Measurements from ENCODE around the gene SULT1A2. TPM values are rescaled to one million over a fixed set of nuclear protein-coding genes. Genes with fewer than 3 reads are reported as not detected.
A peak's percentile ranks its signal among the peaks of the same experiment; 100 is the strongest.

The SULT1A2 gene
- total and polyA plus RNA-seq, 2 of the 13 experiments (the other 11 are each of a cell fraction or from before 2014, with no cell fraction given) = 33.0 to 34.2 TPM

DNA sequence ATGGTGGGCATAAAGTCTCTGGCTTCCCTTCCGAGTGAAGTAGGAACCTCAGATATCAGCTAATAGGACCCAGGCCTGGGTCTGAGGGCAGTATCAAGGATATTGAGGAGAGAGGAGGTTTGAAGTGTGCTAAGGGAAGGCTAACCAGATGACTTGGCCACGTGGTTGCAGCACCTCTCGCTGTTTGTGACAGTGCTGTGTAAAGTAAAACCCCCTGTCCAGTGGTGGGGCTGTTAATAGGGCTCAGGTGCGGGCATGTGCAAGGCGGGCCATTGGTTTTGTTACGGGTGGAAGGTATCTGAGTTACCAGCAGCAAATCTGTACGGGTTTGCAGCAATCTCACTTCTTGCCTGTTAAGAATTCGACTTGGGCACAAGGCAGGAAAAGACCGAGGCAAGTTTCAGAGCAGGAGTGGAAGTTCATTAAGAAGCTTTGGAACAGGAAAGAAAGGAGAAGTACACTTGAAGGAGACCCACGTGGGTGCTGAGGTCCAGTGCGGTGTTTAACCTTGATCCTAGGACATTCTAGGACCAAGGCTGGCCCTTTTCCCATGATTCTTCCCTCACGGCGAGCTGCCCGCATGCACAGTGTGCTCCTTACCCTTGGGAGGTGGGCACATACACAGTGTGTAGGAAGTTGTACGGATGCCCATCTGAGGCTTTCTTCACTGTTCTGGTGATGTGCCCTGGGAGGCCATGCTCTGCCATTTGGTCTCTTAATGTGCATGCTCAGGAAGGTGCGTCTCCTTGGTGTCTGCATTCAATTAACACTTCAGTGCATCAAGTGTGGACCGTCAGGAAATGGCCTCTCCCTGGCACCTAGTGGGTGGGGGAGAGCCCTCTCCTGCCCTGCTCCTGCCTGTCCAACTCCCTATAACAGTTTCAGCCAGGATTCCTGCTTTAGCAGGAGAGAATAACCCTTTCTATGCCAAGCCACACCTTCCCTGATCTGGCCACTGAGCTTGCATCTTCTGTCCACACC lies 22.8 kb downstream of the SULT1A2 start:
- Histone ChIP-seq H3K9me3 (ENCODE audit: low read length) (no peaks in the 10 kb centered on the region), H3K4me2 (ENCODE audit: low read depth, low read length) (no peak overlapping the region), H3K27me3 (ENCODE audit: control insufficient read depth in 1 of 2, insufficient read depth in 2 of 2, low read length in 2 of 2) (no peaks in the 10 kb centered on the region), H2AFZ (ENCODE audit: low read length) (no peak overlapping the region), H4K20me1 (ENCODE audit: insufficient read depth, low read length) (no peaks in the 10 kb centered on the region), H3K27ac (ENCODE audit: extremely low read length, insufficient read depth, low read length) (no peak overlapping the region), H3K4me3 (replicated peaks in 1 of 3; ENCODE audit: insufficient read depth in 1 of 3, low read depth in 2 of 3, low read length in 3 of 3) (no peak overlapping the region), H3K79me2 (ENCODE audit: insufficient read depth, low read length) (no peaks in the 10 kb centered on the region), H3K4me1 (ENCODE audit: insufficient read depth, low read length) (no peaks in the 10 kb centered on the region), H3K36me3 (replicated peaks in 1 of 2; ENCODE audit: control insufficient read depth in 1 of 2, insufficient read depth in 2 of 2, low read length in 2 of 2) (peaks cover 2 to 5% of the 10 kb centered on the region in 2 experiments; a peak in 4 of 5 replicates), H3K9ac (ENCODE audit: insufficient read depth, low read depth, low read length) (no peak overlapping the region)
- no peak for ATAC-seq
- 92% methylated on average over 17 of the region's 17 CpGs for WGBS (ENCODE audit: low lambda C conversion rate)
- no peak for TF ChIP-seq RORA (CRISPR knock-in tag; IDR thresholded peaks at IDR 0.05)
- 0 out of 2 replicates have a peak, but pooled peaks have one; percentile 30 for TF ChIP-seq ZNF652 (CRISPR knock-in tag; IDR thresholded peaks at IDR 0.05; ENCODE audit: borderline replicate concordance, low read depth)
- FAIRE-seq = no peak
- BruUV-seq (replicated peaks) = no TSS peak
- in situ Hi-C loops (cut with HindIII; ENCODE audit: extremely low pct_ligation_motif_present, low pct_unique_long_range_greater_than_20kb) (no loop called here), intact Hi-C loops (cut with micrococcal nuclease; ENCODE audit: unreplicated experiment) (no loop called here)
- POLR2A ChIA-PET = interaction anchor here (1.4 kb wide), 1 partner anchor 23 kb away, joined by 6 read pairs; the partner anchor contains the start of gene SULT1A2
- DNase-seq (ENCODE audit: low spot score) = no peak
- CTCF ChIA-PET (ENCODE audit: low intra/inter-chr PET ratio, low total read pairs) = no interaction called here

DNA sequence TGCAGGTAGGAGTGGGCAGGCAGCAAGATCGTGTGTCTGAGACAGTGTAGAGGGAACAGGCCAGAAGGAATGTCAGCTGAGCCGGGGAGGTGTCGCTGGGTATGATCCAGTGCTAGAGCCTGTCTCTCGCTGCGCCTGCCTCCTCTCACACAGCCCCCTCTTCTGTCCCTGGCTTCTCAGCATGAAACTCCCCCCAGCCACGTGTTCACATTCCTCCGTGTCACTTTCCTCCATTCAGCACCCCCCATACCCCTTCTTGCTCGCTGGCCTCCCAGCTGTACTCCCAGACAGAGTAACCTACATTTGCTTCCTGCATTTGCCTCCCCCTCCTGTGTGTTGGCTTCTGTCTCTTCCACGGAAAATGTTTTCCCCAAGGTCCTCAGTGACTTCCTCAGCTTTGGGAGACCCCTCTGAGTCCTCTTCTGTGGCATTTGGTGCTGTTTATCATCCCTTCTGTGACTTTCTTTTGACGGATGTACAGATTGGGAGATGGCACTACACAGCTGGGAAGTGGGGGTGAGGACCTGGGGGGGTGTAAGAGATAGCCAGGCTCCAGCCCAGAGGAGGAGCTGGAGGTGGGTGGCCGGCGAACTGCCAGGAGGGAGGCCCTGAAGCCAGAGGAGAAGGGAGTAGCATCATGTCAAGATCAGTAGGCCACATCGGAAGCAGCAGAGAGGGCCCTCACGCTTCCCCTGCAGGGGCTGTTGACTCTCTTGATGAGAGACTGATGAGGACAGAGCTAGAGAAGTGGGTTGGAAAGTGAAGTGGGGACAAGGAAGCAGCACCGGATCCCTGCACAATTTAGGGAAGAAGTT lies 23.9 kb downstream of the SULT1A2 start:
- no peak overlapping the region for H2AFZ ChIP-seq (ENCODE audit: low read length)
- no peak overlapping the region for H3K4me3 ChIP-seq (replicated peaks in 1 of 3; ENCODE audit: insufficient read depth in 1 of 3, low read depth in 2 of 3, low read length in 3 of 3)
- ATAC-seq (no peak; the same call in 2 of the 3 replicates), DNase-seq (ENCODE audit: low spot score) (no peak), FAIRE-seq (no peak)
- CTCF ChIA-PET (ENCODE audit: low intra/inter-chr PET ratio, low total read pairs) = no interaction called here
- H3K36me3 ChIP-seq (replicated peaks in 1 of 2; ENCODE audit: control insufficient read depth in 1 of 2, insufficient read depth in 2 of 2, low read length in 2 of 2) = peaks cover 2 to 5% of the 10 kb centered on the region in 2 experiments; a peak in 4 of 5 replicates
- POLR2A ChIA-PET = interaction anchor here (1.4 kb wide), 1 partner anchor 24 kb away, joined by 6 read pairs; the partner anchor contains the start of gene SULT1A2
- H3K9ac ChIP-seq (ENCODE audit: insufficient read depth, low read depth, low read length) = no peak overlapping the region
- 94% methylated on average over 15 of the region's 15 CpGs for WGBS (ENCODE audit: low lambda C conversion rate)
- in situ Hi-C loops (cut with HindIII; ENCODE audit: extremely low pct_ligation_motif_present, low pct_unique_long_range_greater_than_20kb) = no loop called here
- H3K79me2 ChIP-seq (ENCODE audit: insufficient read depth, low read length) = no peaks in the 10 kb centered on the region
- no peak overlapping the region for H3K27ac ChIP-seq (ENCODE audit: extremely low read length, insufficient read depth, low read length)
- BruUV-seq (replicated peaks) = no TSS peak
- H3K9me3 ChIP-seq (ENCODE audit: low read length) = no peaks in the 10 kb centered on the region
- TF ChIP-seq ZBTB1 (CRISPR knock-in tag; IDR thresholded peaks at IDR 0.05; ENCODE audit: borderline replicate concordance) (no peak), ZNF780A (CRISPR knock-in tag; IDR thresholded peaks at IDR 0.05) (no peak), HOXA9 (CRISPR knock-in tag; IDR thresholded peaks at IDR 0.05; ENCODE audit: borderline replicate concordance) (no peak), CREM (IDR thresholded peaks at IDR 0.05) (no peak), CREM (CRISPR knock-in tag; IDR thresholded peaks at IDR 0.05) (no peak), ZSCAN22 (CRISPR knock-in tag; IDR thresholded peaks at IDR 0.05) (no peak)
- no peaks in the 10 kb centered on the region for H4K20me1 ChIP-seq (ENCODE audit: insufficient read depth, low read length)
- intact Hi-C loops (cut with micrococcal nuclease; ENCODE audit: unreplicated experiment) = no loop called here
- H3K27me3 ChIP-seq (ENCODE audit: control insufficient read depth in 1 of 2, insufficient read depth in 2 of 2, low read length in 2 of 2) = no peaks in the 10 kb centered on the region
- no peaks in the 10 kb centered on the region for H3K4me1 ChIP-seq (ENCODE audit: insufficient read depth, low read length)
- no peak overlapping the region for H3K4me2 ChIP-seq (ENCODE audit: low read depth, low read length)
